Measurements from ENCODE around the gene XRCC5.
"Not testable (repeated sequence)": the region's sequence is repeated elsewhere in the genome, so short reads cannot be mapped to it uniquely, and the experiment has no call there.

XRCC5 gene

GRCh38 chr2:216195565-216196029 lies 86.4 kb downstream of the XRCC5 start:
- DNase-seq (ENCODE audit: low read depth in 2 of 2) = no peak

GRCh38 chr2:216201692-216202306 lies 92.7 kb downstream of the XRCC5 start:
- no peak for DNase-seq (ENCODE audit: low read depth in 2 of 2)

GRCh38 chr2:216202626-216203250 lies 93.6 kb downstream of the XRCC5 start:
- DNase-seq (ENCODE audit: low read depth in 2 of 2) = no peak

GRCh38 chr2:216205486-216205885 lies 96.3 kb downstream of the XRCC5 start:
- DNase-seq (ENCODE audit: low read depth in 2 of 2) = no peak

- no peak for DNase-seq (ENCODE audit: low read depth in 2 of 2)
Measured at GRCh38 chr2:216206041-216206703, 97.0 kb downstream of the XRCC5 start.

- DNase-seq (ENCODE audit: low read depth in 2 of 2) = no peak
Measured at GRCh38 chr2:216206821-216207220, 97.7 kb downstream of the XRCC5 start.

GRCh38 chr2:216208661-216209060 lies 99.5 kb downstream of the XRCC5 start:
- not testable (repeated sequence) for DNase-seq (ENCODE audit: low read depth in 2 of 2)

GRCh38 chr2:216210701-216211540 lies 101.8 kb downstream of the XRCC5 start:
- no peak for DNase-seq (ENCODE audit: low read depth in 2 of 2)

- no peak for DNase-seq (ENCODE audit: low read depth in 2 of 2)
Measured at GRCh38 chr2:216211614-216212145, 102.5 kb downstream of the XRCC5 start.

GRCh38 chr2:216214768-216215167 lies 105.6 kb downstream of the XRCC5 start:
- no peak for DNase-seq (ENCODE audit: low read depth in 2 of 2)

- no peak for DNase-seq (ENCODE audit: low read depth in 2 of 2)
Measured at GRCh38 chr2:216215658-216216390, 106.7 kb downstream of the XRCC5 start.

GRCh38 chr2:216216951-216217903 lies 108.1 kb downstream of the XRCC5 start:
- DNase-seq (ENCODE audit: low read depth in 2 of 2) = no peak

- no peak for DNase-seq (ENCODE audit: low read depth in 2 of 2)
Measured at GRCh38 chr2:216217904-216218260, 108.7 kb downstream of the XRCC5 start.

- no peak for DNase-seq (ENCODE audit: low read depth in 2 of 2)
Measured at GRCh38 chr2:216219861-216220260, 110.7 kb downstream of the XRCC5 start.

GRCh38 chr2:216220976-216221375 lies 111.8 kb downstream of the XRCC5 start:
- no peak for DNase-seq (ENCODE audit: low read depth in 2 of 2)

GRCh38 chr2:216221811-216222210 lies 112.7 kb downstream of the XRCC5 start:
- DNase-seq (ENCODE audit: low read depth in 2 of 2) = no peak

GRCh38 chr2:216222650-216223352 lies 113.7 kb downstream of the XRCC5 start:
- DNase-seq (ENCODE audit: low read depth in 2 of 2) = no peak

GRCh38 chr2:216224388-216224787 lies 115.2 kb downstream of the XRCC5 start:
- no peak for DNase-seq (ENCODE audit: low read depth in 2 of 2)

- DNase-seq (ENCODE audit: low read depth in 2 of 2) = no peak
Measured at GRCh38 chr2:216229277-216229914, 120.2 kb downstream of the XRCC5 start.

Data from stimulated activated CD4-positive, alpha-beta T cell treated with anti-CD3 and anti-CD28 coated beads, Interleukin-12 subunit alpha, Interleukin-12 subunit beta, amount 100 ng/mL, for 24 hours (primary cell).